H1 (cell line): ENCODE measurements around the gene FITM2. TPM values are rescaled to one million over a fixed set of nuclear protein-coding genes. Genes with fewer than 3 reads are reported as not detected.

Source experiments
- CTCF ChIA-PET: fragments of 300-600 bp; sonication (Branson Sonifier 250); formaldehyde crosslinking; loops from one replicate; lab custom pipeline; 2021; ENCODE audit not compliant: partially characterized antibody; lab: Charles Lee
- POLR2A ChIA-PET: fragments of 300-600 bp; sonication (Branson Sonifier 250); formaldehyde crosslinking; loops from one replicate; lab custom pipeline; 2021; ENCODE audit warnings: inconsistent platforms; ENCODE audit not compliant: partially characterized antibody; lab: Charles Lee
- DNase-seq, 2 experiments: peaks; one replicate each; pipeline versions ENCODE4 v3.0.0 to v3.0.0-alpha.2; 2010 to 2022; ENCODE audit warnings: low spot score in 2 of 2, low read depth in 1 of 2, mixed read lengths in 1 of 2
- FAIRE-seq: peaks from 2 replicates; lab custom pipeline; 2011; peaks lifted over from hg19 to GRCh38; lab: Jason Lieb, UNC
- H2AFZ ChIP-seq: 2 replicates; pipeline ENCODE4 v1.8.1; 2012; ENCODE audit warnings: low read length, inconsistent platforms
- H2AK5ac ChIP-seq: 2 replicates; pipeline ENCODE4 v1.6.1; 2013; ENCODE audit warnings: low read depth, low read length
- H2BK120ac ChIP-seq: replicated peaks from 2 replicates; pipeline ENCODE3; 2013; ENCODE audit warnings: low read depth, low read length, inconsistent platforms
- H2BK12ac ChIP-seq: 2 replicates; pipeline ENCODE4 v1.6.1; 2013; ENCODE audit warnings: low read depth, low read length
- H2BK15ac ChIP-seq: 2 replicates; pipeline ENCODE4 v1.6.1; 2013; ENCODE audit warnings: low read length
- H2BK20ac ChIP-seq: 2 replicates; pipeline ENCODE4 v1.6.1; 2013; ENCODE audit warnings: low read length
- H2BK5ac ChIP-seq: 2 replicates; pipeline ENCODE4 v1.6.1; 2013; ENCODE audit warnings: low read depth, low read length
- H3K14ac ChIP-seq: 2 replicates; pipeline ENCODE4 v1.6.1; 2013; ENCODE audit warnings: inconsistent platforms; ENCODE audit not compliant: insufficient read length
- H3K18ac ChIP-seq: 2 replicates; pipeline ENCODE4 v1.6.1; 2013; ENCODE audit warnings: low read length; ENCODE audit errors: extremely low read depth
- H3K23ac ChIP-seq: 2 replicates; pipeline ENCODE4 v1.6.1; 2013; ENCODE audit warnings: inconsistent platforms; ENCODE audit not compliant: insufficient read length
- H3K23me2 ChIP-seq: 2 replicates; pipeline ENCODE4 v1.6.1; 2013; ENCODE audit warnings: low read depth, low read length
- H3K27ac ChIP-seq: 2 replicates; pipeline ENCODE4 v1.6.1; 2011; ENCODE audit warnings: low read depth, low read length, inconsistent platforms
- H3K27me3 ChIP-seq, 4 experiments: replicated peaks in 1 of 4; 1 replicate in 1 of 4; 2 replicates in 3 of 4; pipeline versions ENCODE4 v1.6.1 to v1.8.1; 2011 to 2013; ENCODE audit warnings: low read length in 3 of 4, mild to moderate bottlenecking in 3 of 4, inconsistent platforms in 2 of 4, mixed read lengths in 2 of 4, moderate library complexity in 1 of 4; ENCODE audit not compliant: control insufficient read depth in 3 of 4, insufficient read depth in 3 of 4; ENCODE audit errors: extremely low read depth in 1 of 4
- H3K36me3 ChIP-seq, 4 experiments: 2 replicates each; pipeline versions ENCODE4 v1.6.1 to v1.8.1; 2011 to 2013; ENCODE audit warnings: mild to moderate bottlenecking in 4 of 4, low read length in 3 of 4, moderate library complexity in 2 of 4, control low read depth in 1 of 4, inconsistent platforms in 1 of 4; ENCODE audit not compliant: insufficient read depth in 4 of 4, control insufficient read depth in 2 of 4
- H3K4ac ChIP-seq: replicated peaks from 2 replicates; pipeline ENCODE3; 2013; ENCODE audit warnings: low read length, low read depth, mixed read lengths, inconsistent platforms; ENCODE audit not compliant: insufficient read length
- H3K4me1 ChIP-seq, 4 experiments: replicated peaks in 1 of 4; 1 replicate in 1 of 4; 2 replicates in 3 of 4; pipeline versions ENCODE4 v1.6.1 to v1.8.1; 2011 to 2013; ENCODE audit warnings: low read length in 3 of 4, inconsistent platforms in 2 of 4, mixed read lengths in 1 of 4; ENCODE audit not compliant: insufficient read depth in 4 of 4, control insufficient read depth in 3 of 4
- H3K4me2 ChIP-seq, 2 experiments: 2 replicates each; pipeline versions ENCODE4 v1.6.1 to v1.8.1; 2011 to 2013; ENCODE audit warnings: low read depth in 2 of 2, low read length in 2 of 2, control low read depth in 1 of 2, inconsistent platforms in 1 of 2, mild to moderate bottlenecking in 1 of 2; ENCODE audit not compliant: insufficient read depth in 1 of 2
- H3K4me3 ChIP-seq, 4 experiments: fragments of 200-600, 300-600 bp in 1 of 4; sonication (generic), shearing (Covaris generic), sonication (Bioruptor Twin) in 1 of 4; 2 replicates each; pipeline versions ENCODE4 v1.5.1 to v1.8.1; 2011 to 2016; ENCODE audit warnings: low read length in 4 of 4, low read depth in 3 of 4, control low read depth in 2 of 4, inconsistent platforms in 2 of 4, mild to moderate bottlenecking in 2 of 4, mixed read lengths in 1 of 4, moderate library complexity in 1 of 4; ENCODE audit not compliant: insufficient read depth in 2 of 4; ENCODE audit errors: extremely low read depth in 1 of 4
- H3K56ac ChIP-seq: replicated peaks from 2 replicates; pipeline ENCODE3; 2013; ENCODE audit warnings: low read depth, mild to moderate bottlenecking, mixed read lengths, low read length, inconsistent platforms; ENCODE audit not compliant: insufficient read length
- H3K79me1 ChIP-seq: 2 replicates; pipeline ENCODE4 v1.6.1; 2013; ENCODE audit warnings: low read depth, low read length, control low read depth
- H3K79me2 ChIP-seq, 2 experiments: 2 replicates each; pipeline versions ENCODE4 v1.6.1 to v1.8.1; 2012 to 2013; ENCODE audit warnings: low read length in 2 of 2, mild to moderate bottlenecking in 2 of 2, inconsistent platforms in 1 of 2; ENCODE audit not compliant: insufficient read depth in 2 of 2, control insufficient read depth in 1 of 2
- H3K9ac ChIP-seq, 4 experiments: replicated peaks in 1 of 4; 1 replicate in 1 of 4; 2 replicates in 3 of 4; pipeline versions ENCODE4 v1.6.1 to v1.8.1; 2011 to 2013; ENCODE audit warnings: low read depth in 3 of 4, low read length in 3 of 4, control low read depth in 2 of 4, mild to moderate bottlenecking in 2 of 4, moderate library complexity in 2 of 4, inconsistent platforms in 1 of 4; ENCODE audit errors: extremely low read depth in 1 of 4
- H3K9me3 ChIP-seq, 2 experiments: 2 replicates each; pipeline versions ENCODE4 v1.6.1 to v1.8.1; 2012 to 2013; ENCODE audit warnings: mild to moderate bottlenecking in 2 of 2, moderate library complexity in 2 of 2, control low read depth in 1 of 2, inconsistent platforms in 1 of 2, low read depth in 1 of 2, low read length in 1 of 2, mixed read lengths in 1 of 2; ENCODE audit not compliant: insufficient read depth in 2 of 2
- H4K20me1 ChIP-seq, 2 experiments: replicated peaks in 1 of 2; 2 replicates each; pipeline versions ENCODE3 to v1.8.1; 2011 to 2013; ENCODE audit warnings: inconsistent platforms in 2 of 2, low read length in 2 of 2, mild to moderate bottlenecking in 1 of 2; ENCODE audit not compliant: insufficient read depth in 2 of 2, control insufficient read depth in 1 of 2
- H4K5ac ChIP-seq: 2 replicates; pipeline ENCODE4 v1.6.1; 2013; ENCODE audit warnings: low read length, low read depth, mixed read lengths, inconsistent platforms; ENCODE audit not compliant: insufficient read length
- H4K8ac ChIP-seq: 2 replicates; pipeline ENCODE4 v1.8.0; 2013; ENCODE audit warnings: mild to moderate bottlenecking, moderate library complexity, low read length, inconsistent platforms; ENCODE audit not compliant: insufficient read depth; ENCODE audit errors: extremely low read depth
- H4K91ac ChIP-seq: replicated peaks from 2 replicates; pipeline ENCODE3; 2013; ENCODE audit warnings: low read length, mixed read lengths, inconsistent platforms; ENCODE audit not compliant: insufficient read length
- CEBPB ChIP-seq: IDR thresholded peaks from 2 replicates; pipeline ENCODE4 v1.6.1; 2012; ENCODE audit warnings: low read depth, low read length
- CHD1 ChIP-seq: IDR thresholded peaks from 2 replicates; pipeline ENCODE4 v1.6.1; 2012; ENCODE audit warnings: low read depth, low read length, improper control_type of control experiment
- CHD2 ChIP-seq: IDR thresholded peaks from 2 replicates; pipeline ENCODE4 v1.6.1; 2012; ENCODE audit warnings: low read length, improper control_type of control experiment
- FOSL1 ChIP-seq: IDR thresholded peaks from 2 replicates; pipeline ENCODE4 v1.6.1; 2011; ENCODE audit warnings: mild to moderate bottlenecking, low read depth, low read length, moderate library complexity; ENCODE audit not compliant: insufficient read depth
- JUN ChIP-seq: IDR thresholded peaks from 2 replicates; pipeline ENCODE4 v1.6.1; 2011; ENCODE audit warnings: low read depth, mild to moderate bottlenecking, improper control_type of control experiment, low read length
- KDM4A ChIP-seq: IDR thresholded peaks from one replicate; pipeline ENCODE4 v1.7.1; 2012; ENCODE audit warnings: low read depth, mild to moderate bottlenecking, moderate library complexity, low read length, inconsistent platforms; ENCODE audit not compliant: severe bottlenecking
- MAFK ChIP-seq: IDR thresholded peaks from 2 replicates; pipeline ENCODE4 v1.6.1; 2012; ENCODE audit warnings: low read depth, mild to moderate bottlenecking, improper control_type of control experiment, low read length
- NRF1 ChIP-seq: IDR thresholded peaks from 2 replicates; pipeline ENCODE4 v1.6.1; 2011; ENCODE audit warnings: mild to moderate bottlenecking, low read depth, low read length, improper control_type of control experiment
- SIX5 ChIP-seq: IDR thresholded peaks from 2 replicates; pipeline ENCODE4 v1.6.1; 2011; ENCODE audit warnings: mild to moderate bottlenecking, low read depth, low read length
- SP1 ChIP-seq: IDR thresholded peaks from 2 replicates; pipeline ENCODE4 v1.6.1; 2011; ENCODE audit warnings: low read depth, low read length
- SP2 ChIP-seq: IDR thresholded peaks from 2 replicates; pipeline ENCODE4 v1.6.1; 2012; ENCODE audit warnings: mild to moderate bottlenecking, low read length, inconsistent platforms
- TAF7 ChIP-seq: optimal IDR thresholded peaks from 2 replicates; pipeline ENCODE3; 2011; ENCODE audit warnings: low read depth, mild to moderate bottlenecking, inconsistent platforms, low read length, moderate library complexity, borderline replicate concordance
- ZNF274 ChIP-seq: IDR thresholded peaks from 2 replicates; pipeline ENCODE4 v1.7.0; 2012; ENCODE audit warnings: low read length, borderline replicate concordance; ENCODE audit errors: extremely low read depth
- WGBS, 2 experiments: shearing (Covaris generic) in 1 of 2; methylation state at CpG; one replicate each; pipeline versions ENCODE4 v1.1.6 to v1.1.7; 2013 to 2015; ENCODE audit warnings: low lambda C conversion rate in 2 of 2, mixed read lengths in 2 of 2, inconsistent platforms in 1 of 2, low coverage in 1 of 2, missing lambda C conversion rate in 1 of 2; ENCODE audit not compliant: insufficient replicate concordance in 2 of 2, insufficient coverage in 1 of 2, insufficient read length in 1 of 2; ENCODE audit errors: extremely low coverage in 1 of 2, missing lambda C conversion rate in 1 of 2; 5-methylcytosine and 5-hydroxymethylcytosine counted together
- polyA plus RNA-seq, 7 experiments: library from polyadenylated mRNA; depleted of rRNA in 3 of 7; stranded (reverse) in 5 of 7; unstranded in 2 of 7; fragments of >200 nt in 5 of 7; fragments of 200-250 nt in 2 of 7; gene quantifications; 1 replicate in 5 of 7; 2 replicates in 1 of 7; 4 replicates in 1 of 7; pipeline versions ENCODE4 v1.2.1 to v1.2.3, GENCODE V29; 2011 to 2013; ENCODE audit warnings: missing spikeins in 2 of 7, mixed read lengths in 2 of 7
- total RNA-seq: library from RNA; stranded (reverse); fragmentation: NEBNext Ultra II Directional; extraction: Animal tissue kit (Norgen Biotek cat#: 25700); gene quantifications from 2 replicates; pipeline ENCODE4 v1.2.1, GENCODE V29; 2021

FITM2 gene
- total and polyA plus RNA-seq, 2 of the 8 experiments (the other 6 are each of a cell fraction or from before 2014, with no cell fraction given), result 1.1 to 2.1 TPM

GRCh38 chr20:44296011-44296410, 15.0 kb downstream of the FITM2 start:
- DNase-seq, result no peak
- ChIA-PET POLR2A (no interaction called here), CTCF (interaction anchor here (1.3 to 1.5 kb wide), 2 partner anchors 15 to 23 kb away, joined by 4 to 6 read pairs; partner anchors contain the start of gene FITM2)
- TF ChIP-seq ZNF274 (no peak), CEBPB (no peak), SP1 (no peak), JUN (no peak), KDM4A (no peak), FOSL1 (no peak), SP2 (no peak), MAFK (no peak), TAF7 (no peak), NRF1 (no peak), CHD1 (no peak), SIX5 (no peak), CHD2 (no peak)

More at GRCh38 chr20:44296011-44296410, 15.0 kb downstream of the FITM2 start:
- Histone ChIP-seq H3K23me2 (no peaks in the 10 kb centered on the region), H2AFZ (no peak overlapping the region), H2BK5ac (no peak overlapping the region), H3K79me2 (no peaks in the 10 kb centered on the region), H3K79me1 (no peaks in the 10 kb centered on the region; the same call in 1 of the 2 replicates), H4K20me1 (no peaks in the 10 kb centered on the region), H3K18ac (no peak overlapping the region), H3K56ac (no peak overlapping the region), H4K5ac (no peak overlapping the region), H3K4me2 (no peak overlapping the region), H2BK15ac (no peak overlapping the region), H3K27ac (no peak overlapping the region), H3K4me3 (no peak overlapping the region), H3K4me1 (no peaks in the 10 kb centered on the region), H4K8ac (no peak overlapping the region), H3K14ac (no peak overlapping the region), H2BK12ac (no peak overlapping the region; the same call in 1 of the 2 replicates), H3K9ac (no peak overlapping the region), H3K23ac (no peak overlapping the region), H2BK120ac (no peak overlapping the region), H3K36me3 (no peaks in the 10 kb centered on the region), H3K4ac (no peak overlapping the region), H4K91ac (no peak overlapping the region), H3K9me3 (no peaks in the 10 kb centered on the region), H2AK5ac (no peak overlapping the region), H2BK20ac (no peak overlapping the region), H3K27me3 (no peaks in the 10 kb centered on the region)
- WGBS, 2 experiments, result 77% methylated on average over 7 of the region's 7 CpGs; no CpG with 5 or more reads in 1 of the 2 experiments
- FAIRE-seq, result no peak
